ENCODE data around the gene SATL1. TPM values are rescaled to one million over a fixed set of nuclear protein-coding genes. Genes with fewer than 3 reads are reported as not detected.

The SATL1 gene
- total and polyA plus RNA-seq, 11 donors: 0.06 TPM; not detected in 10

- TF ChIP-seq CTCF (IDR thresholded peaks at IDR 0.05) (no peak), POLR2A (IDR thresholded peaks at IDR 0.05) (no peak)
- no peak overlapping the region for H3K27ac ChIP-seq
- H3K9me3 ChIP-seq: no peaks in the 10 kb centered on the region
- no peaks in the 10 kb centered on the region for H3K27me3 ChIP-seq
- H3K4me3 ChIP-seq: no peak overlapping the region
- H3K4me1 ChIP-seq: no peaks in the 10 kb centered on the region
- H3K36me3 ChIP-seq: no peaks in the 10 kb centered on the region
- DNase-seq (no peak), ATAC-seq (no peak)
- intact Hi-C loops (cut with DNase I): no loop called here
- 50 to 75% (median 63%) methylated on average over 1 of the region's 1 CpG for WGBS, 4 donors
Observed at GRCh38 chrX:85215946-85216345, 27.6 kb downstream of the SATL1 start.

- ATAC-seq (no peak), DNase-seq (no peak)
- WGBS, 4 donors: 57 to 86% (median 73%) methylated on average over 3 of the region's 3 CpGs
Observed at GRCh38 chrX:85213792-85214530, 29.6 kb downstream of the SATL1 start.

GRCh38 chrX:85203461-85203970 is 40.1 kb downstream of the SATL1 start:
- Histone ChIP-seq H3K27ac (no peak overlapping the region), H3K9me3 (no peaks in the 10 kb centered on the region), H3K4me3 (no peak overlapping the region), H3K27me3 (no peaks in the 10 kb centered on the region), H3K4me1 (no peaks in the 10 kb centered on the region), H3K36me3 (no peaks in the 10 kb centered on the region)
- WGBS, 4 donors: 71 to 94% (median 87%) methylated on average over 5 to 8 of the region's 8 CpGs
- TF ChIP-seq POLR2A (IDR thresholded peaks at IDR 0.05) (no peak), CTCF (IDR thresholded peaks at IDR 0.05) (no peak)
- ATAC-seq: no peak
- DNase-seq: no peak
- intact Hi-C loops (cut with DNase I): no loop called here

More at GRCh38 chrX:85213792-85214530, 29.6 kb downstream of the SATL1 start:
- Histone ChIP-seq H3K27me3 (no peaks in the 10 kb centered on the region), H3K27ac (no peak overlapping the region), H3K9me3 (no peaks in the 10 kb centered on the region), H3K4me1 (no peaks in the 10 kb centered on the region), H3K36me3 (no peaks in the 10 kb centered on the region), H3K4me3 (no peak overlapping the region)
- TF ChIP-seq CTCF (IDR thresholded peaks at IDR 0.05) (no peak), POLR2A (IDR thresholded peaks at IDR 0.05) (no peak)
- intact Hi-C loops (cut with DNase I): no loop called here

GRCh38 chrX:85196319-85196718 is 47.3 kb downstream of the SATL1 start:
- Histone ChIP-seq H3K27me3 (no peaks in the 10 kb centered on the region), H3K27ac (no peak overlapping the region), H3K4me1 (no peaks in the 10 kb centered on the region), H3K4me3 (no peak overlapping the region), H3K36me3 (no peaks in the 10 kb centered on the region), H3K9me3 (peaks cover 0 to 5% (median 0%) of the 10 kb centered on the region in 12 donors)
- TF ChIP-seq CTCF (IDR thresholded peaks at IDR 0.05) (no peak), POLR2A (IDR thresholded peaks at IDR 0.05) (no peak)
- ATAC-seq: no peak
- intact Hi-C loops (cut with DNase I): loop anchor here in 1 of 10 donors (5.0 kb wide), 1 partner anchor 479 kb away; no protein-coding TSS in a partner anchor
- WGBS, 4 donors: 0 to 74% (median 65%) methylated on average over 1 of the region's 1 CpG
- no peak for DNase-seq
